H9 (cell line): ENCODE results near the gene CELA2A. TPM values are rescaled to one million over a fixed set of nuclear protein-coding genes. Genes with fewer than 3 reads are reported as not detected.

Experiments used
- DNase-seq: peaks from one replicate; pipeline ENCODE4 v3.0.0-alpha.2; 2017
- H2AFZ ChIP-seq: one replicate; pipeline ENCODE4 v1.6.1; 2013; ENCODE audit warnings: mild to moderate bottlenecking, low read length, control low read depth, moderate library complexity
- H2AK5ac ChIP-seq: 2 replicates; pipeline ENCODE4 v1.6.1; 2013; ENCODE audit warnings: low read length, control low read depth, mixed read lengths; ENCODE audit not compliant: insufficient read length
- H2BK120ac ChIP-seq: one replicate; pipeline ENCODE4 v1.6.1; 2013; ENCODE audit warnings: low read depth, mild to moderate bottlenecking, low read length, control low read depth, inconsistent platforms; ENCODE audit not compliant: poor library complexity, severe bottlenecking
- H2BK12ac ChIP-seq: 2 replicates; pipeline ENCODE4 v1.6.1; 2013; ENCODE audit warnings: low read length, control low read depth, mixed read lengths, low read depth; ENCODE audit not compliant: insufficient read length
- H2BK15ac ChIP-seq: 2 replicates; pipeline ENCODE4 v1.6.1; 2013; ENCODE audit warnings: low read depth, low read length, control low read depth
- H2BK20ac ChIP-seq: one replicate; pipeline ENCODE4 v1.6.1; 2013; ENCODE audit warnings: low read depth, mild to moderate bottlenecking, low read length, control low read depth, inconsistent platforms; ENCODE audit not compliant: poor library complexity, severe bottlenecking
- H2BK5ac ChIP-seq: 2 replicates; pipeline ENCODE4 v1.6.1; 2013; ENCODE audit warnings: low read length, control low read depth, mixed read lengths; ENCODE audit not compliant: insufficient read length
- H3K14ac ChIP-seq: 2 replicates; pipeline ENCODE4 v1.6.1; 2013; ENCODE audit warnings: low read length, control low read depth; ENCODE audit not compliant: insufficient read depth
- H3K18ac ChIP-seq: 2 replicates; pipeline ENCODE4 v1.6.1; 2013; ENCODE audit warnings: low read depth, mild to moderate bottlenecking, mixed read lengths, low read length, control low read depth; ENCODE audit not compliant: insufficient read length
- H3K23ac ChIP-seq: 2 replicates; pipeline ENCODE4 v1.6.1; 2013; ENCODE audit warnings: low read length, control low read depth, mixed read lengths, low read depth; ENCODE audit not compliant: insufficient read length
- H3K23me2 ChIP-seq: 2 replicates; pipeline ENCODE4 v1.6.1; 2013; ENCODE audit warnings: low read depth, mild to moderate bottlenecking, mixed read lengths, low read length, control low read depth; ENCODE audit not compliant: insufficient read length, poor library complexity, severe bottlenecking
- H3K27ac ChIP-seq: 2 replicates; pipeline ENCODE4 v1.5.1; 2013; ENCODE audit warnings: low read length, control low read depth, mixed read lengths, low read depth; ENCODE audit not compliant: insufficient read length
- H3K27me3 ChIP-seq: 2 replicates; pipeline ENCODE4 v1.6.1; 2013; ENCODE audit warnings: low read length, control low read depth, inconsistent platforms; ENCODE audit not compliant: insufficient read depth
- H3K4ac ChIP-seq: 2 replicates; pipeline ENCODE4 v1.6.1; 2013; ENCODE audit warnings: low read depth, mild to moderate bottlenecking, control low read depth, inconsistent platforms, low read length, moderate library complexity
- H3K4me1 ChIP-seq: 2 replicates; pipeline ENCODE4 v1.6.1; 2013; ENCODE audit warnings: low read length, control low read depth, inconsistent platforms; ENCODE audit not compliant: insufficient read depth
- H3K4me2 ChIP-seq: 2 replicates; pipeline ENCODE4 v1.6.1; 2013; ENCODE audit warnings: low read length, control low read depth, mixed read lengths; ENCODE audit not compliant: insufficient read length, insufficient read depth
- H3K56ac ChIP-seq: 2 replicates; pipeline ENCODE4 v1.6.1; 2013; ENCODE audit warnings: low read depth, mild to moderate bottlenecking, mixed read lengths, low read length, control low read depth; ENCODE audit not compliant: insufficient read length
- H3K79me1 ChIP-seq: 2 replicates; pipeline ENCODE4 v1.6.1; 2013; ENCODE audit warnings: low read depth, mild to moderate bottlenecking, moderate library complexity, low read length, control low read depth, inconsistent platforms; ENCODE audit not compliant: insufficient read depth, poor library complexity, severe bottlenecking
- H3K79me2 ChIP-seq: 2 replicates; pipeline ENCODE4 v1.6.1; 2013; ENCODE audit warnings: low read length, control low read depth, inconsistent platforms; ENCODE audit not compliant: insufficient read depth
- H3K9ac ChIP-seq: 2 replicates; pipeline ENCODE4 v1.6.1; 2013; ENCODE audit warnings: low read length, control low read depth, mixed read lengths; ENCODE audit not compliant: insufficient read length; ENCODE audit errors: extremely low read depth
- H3K9me3 ChIP-seq: one replicate; pipeline ENCODE4 v1.6.1; 2013; ENCODE audit warnings: low read depth, low read length, inconsistent platforms; ENCODE audit not compliant: control insufficient read depth
- H3T11ph ChIP-seq: one replicate; pipeline ENCODE4 v1.6.1; 2013; ENCODE audit warnings: mild to moderate bottlenecking, low read length, control low read depth, inconsistent platforms
- H4K20me1 ChIP-seq: one replicate; pipeline ENCODE4 v1.6.1; 2013; ENCODE audit not compliant: control insufficient read depth, insufficient read length, insufficient read depth
- H4K5ac ChIP-seq: 2 replicates; pipeline ENCODE4 v1.6.1; 2013; ENCODE audit warnings: low read depth, mild to moderate bottlenecking, mixed read lengths, low read length, control low read depth; ENCODE audit not compliant: insufficient read length
- H4K8ac ChIP-seq: replicated peaks from 2 replicates; pipeline ENCODE4 v1.6.1; 2013; ENCODE audit warnings: low read length, control low read depth, mixed read lengths, low read depth; ENCODE audit not compliant: insufficient read length
- H4K91ac ChIP-seq: 2 replicates; pipeline ENCODE4 v1.6.1; 2013; ENCODE audit warnings: low read depth, mild to moderate bottlenecking, moderate library complexity, mixed read lengths, low read length, control low read depth; ENCODE audit not compliant: insufficient read length
- H3K27ac Mint-ChIP-seq, 3 experiments: 2 replicates in 2 of 3; 3 replicates in 1 of 3; pipeline ENCODE4 v1.8.0; 2020 to 2021; ENCODE audit warnings: mixed read lengths in 3 of 3, mild to moderate bottlenecking in 1 of 3, moderate library complexity in 1 of 3
- H3K27me3 Mint-ChIP-seq: 2 replicates; pipeline ENCODE4 v1.8.0; 2021; ENCODE audit warnings: low read depth, mild to moderate bottlenecking, moderate library complexity, mixed read lengths
- H3K36me3 Mint-ChIP-seq, 3 experiments: 2 replicates in 2 of 3; 3 replicates in 1 of 3; pipeline ENCODE4 v1.8.0; 2020 to 2021; ENCODE audit warnings: low read depth in 3 of 3, mixed read lengths in 3 of 3; ENCODE audit not compliant: insufficient read depth in 1 of 3
- H3K4me1 Mint-ChIP-seq, 2 experiments: 2 replicates each; pipeline ENCODE4 v1.8.0; 2020; ENCODE audit warnings: mixed read lengths in 2 of 2
- H3K4me3 Mint-ChIP-seq, 2 experiments: 2 replicates in 1 of 2; 3 replicates in 1 of 2; pipeline ENCODE4 v1.8.0; 2020 to 2021; ENCODE audit warnings: mild to moderate bottlenecking in 2 of 2, mixed read lengths in 2 of 2, moderate library complexity in 1 of 2
- H3K9me3 Mint-ChIP-seq, 2 experiments: 2 replicates in 1 of 2; 3 replicates in 1 of 2; pipeline ENCODE4 v1.8.0; 2020; ENCODE audit warnings: mild to moderate bottlenecking in 2 of 2, mixed read lengths in 2 of 2, moderate library complexity in 1 of 2
- WGBS: extraction: QIAGEN DNeasy Blood & Tissue Kit; methylation state at CpG from one replicate; pipeline ENCODE4 v1.1.7; 2013; ENCODE audit warnings: missing lambda C conversion rate, low lambda C conversion rate, mixed read lengths; ENCODE audit not compliant: insufficient read length; ENCODE audit errors: extremely low coverage; 5-methylcytosine and 5-hydroxymethylcytosine counted together
- total RNA-seq: library from RNA; stranded (reverse); gene quantifications from 2 replicates; pipeline ENCODE4 v1.2.1, GENCODE V29; 2021
- TF ChIP-seq, protein P1 (sequence below): fragments of 200-600 bp; sonication (generic); conservative IDR thresholded peaks from 3 replicates; pipeline ENCODE4 v1.8.0; 2021; ENCODE audit warnings: antibody characterized with exemption, mild to moderate bottlenecking

CELA2A gene
- total RNA-seq, 1 experiment from 2014 or later = not detected

DNA sequence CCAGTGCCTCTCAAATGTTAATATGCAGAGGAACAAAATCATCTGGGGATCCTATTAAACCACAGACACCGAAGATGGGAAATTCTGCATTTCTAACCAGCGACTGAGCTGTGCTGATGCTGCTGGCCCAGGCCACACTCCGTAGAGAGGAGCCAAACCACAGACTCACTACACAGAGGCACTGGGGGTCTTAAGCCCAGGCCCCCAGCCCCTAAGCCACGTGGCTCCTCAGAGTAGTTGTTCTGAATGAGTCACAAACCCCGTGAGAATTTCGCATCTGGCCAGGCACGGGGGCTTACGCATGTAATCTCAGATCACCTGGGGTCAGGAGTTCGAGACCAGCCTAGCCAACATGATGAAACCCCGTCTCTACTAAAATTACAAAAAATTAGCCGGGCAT lies 2.8 kb upstream of the CELA2A start:
- Histone ChIP-seq H2AFZ (no peak overlapping the region), H2BK120ac (no peak overlapping the region), H3K9me3 (no peaks in the 10 kb centered on the region), H3K4me1 (no peaks in the 10 kb centered on the region), H3K56ac (no peak overlapping the region), H3K9ac (no peak overlapping the region), H2BK20ac (no peak overlapping the region), H2BK5ac (no peak overlapping the region), H2BK12ac (no peak overlapping the region), H3K4me2 (no peak overlapping the region), H3K27me3 (no peaks in the 10 kb centered on the region), H3K79me1 (no peaks in the 10 kb centered on the region), H3K23me2 (no peaks in the 10 kb centered on the region), H3K4ac (no peak overlapping the region), H4K20me1 (no peaks in the 10 kb centered on the region), H4K91ac (no peak overlapping the region), H2AK5ac (no peak overlapping the region), H3K14ac (no peak overlapping the region), H3K27ac (no peak overlapping the region), H4K8ac (no peak overlapping the region), H3T11ph (no peak overlapping the region), H3K18ac (no peak overlapping the region), H3K79me2 (no peaks in the 10 kb centered on the region), H4K5ac (no peak overlapping the region), H2BK15ac (no peak overlapping the region), H3K23ac (no peak overlapping the region)
- H3K9me3 Mint-ChIP-seq = peaks cover 0 to 6% of the 10 kb centered on the region in 2 experiments; a peak in 2 of 5 replicates
- H3K36me3 Mint-ChIP-seq = no peaks in the 10 kb centered on the region; a peak in 1 of 7 replicates
- WGBS = no CpG with 5 or more reads among the region's 11 CpGs
- H3K4me1 Mint-ChIP-seq = peaks cover 11 to 15% of the 10 kb centered on the region in 2 experiments
- H3K27me3 Mint-ChIP-seq = peaks cover 2% of the 10 kb centered on the region
- no peak for DNase-seq
- H3K27ac Mint-ChIP-seq = peak overlapping the region in 1 of 3 experiments; percentile 37; a peak in 1 of 7 replicates
- H3K4me3 Mint-ChIP-seq = no peak overlapping the region
- TF ChIP-seq, protein P1, sequence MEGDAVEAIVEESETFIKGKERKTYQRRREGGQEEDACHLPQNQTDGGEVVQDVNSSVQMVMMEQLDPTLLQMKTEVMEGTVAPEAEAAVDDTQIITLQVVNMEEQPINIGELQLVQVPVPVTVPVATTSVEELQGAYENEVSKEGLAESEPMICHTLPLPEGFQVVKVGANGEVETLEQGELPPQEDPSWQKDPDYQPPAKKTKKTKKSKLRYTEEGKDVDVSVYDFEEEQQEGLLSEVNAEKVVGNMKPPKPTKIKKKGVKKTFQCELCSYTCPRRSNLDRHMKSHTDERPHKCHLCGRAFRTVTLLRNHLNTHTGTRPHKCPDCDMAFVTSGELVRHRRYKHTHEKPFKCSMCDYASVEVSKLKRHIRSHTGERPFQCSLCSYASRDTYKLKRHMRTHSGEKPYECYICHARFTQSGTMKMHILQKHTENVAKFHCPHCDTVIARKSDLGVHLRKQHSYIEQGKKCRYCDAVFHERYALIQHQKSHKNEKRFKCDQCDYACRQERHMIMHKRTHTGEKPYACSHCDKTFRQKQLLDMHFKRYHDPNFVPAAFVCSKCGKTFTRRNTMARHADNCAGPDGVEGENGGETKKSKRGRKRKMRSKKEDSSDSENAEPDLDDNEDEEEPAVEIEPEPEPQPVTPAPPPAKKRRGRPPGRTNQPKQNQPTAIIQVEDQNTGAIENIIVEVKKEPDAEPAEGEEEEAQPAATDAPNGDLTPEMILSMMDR = no peak
